Calu3 (cell line): ENCODE data around the gene USP37. TPM values are rescaled to one million over a fixed set of nuclear protein-coding genes. Genes with fewer than 3 reads are reported as not detected.

ENCODE experiments used
- BruUV-seq: library from RNA; stranded (reverse); fragments of 400-500 nt; replicated peaks from 2 replicates; lab custom pipeline; 2021; lab: Mats Ljungman, UMichigan
- CTCF ChIA-PET: fragments of 300-600 bp; sonication (Branson Sonifier 250); formaldehyde crosslinking; loops from one replicate; lab custom pipeline; 2022; ENCODE audit warnings: antibody characterized with exemption; lab: Charles Lee
- DNase-seq: peaks from one replicate; pipeline ENCODE4 v3.0.0; 2022
- H3K27ac Mint-ChIP-seq: one replicate; pipeline ENCODE4 v1.8.0; 2022; ENCODE audit warnings: mixed read lengths; ENCODE audit not compliant: unreplicated experiment
- H3K27me3 Mint-ChIP-seq: one replicate; pipeline ENCODE4 v1.8.0; 2022; ENCODE audit warnings: mixed read lengths; ENCODE audit not compliant: unreplicated experiment
- H3K36me3 Mint-ChIP-seq: one replicate; pipeline ENCODE4 v1.8.0; 2022; ENCODE audit warnings: mild to moderate bottlenecking, moderate library complexity, mixed read lengths; ENCODE audit not compliant: insufficient read depth, unreplicated experiment
- H3K4me1 Mint-ChIP-seq: one replicate; pipeline ENCODE4 v1.8.0; 2022; ENCODE audit warnings: mild to moderate bottlenecking, low read depth, mixed read lengths; ENCODE audit not compliant: unreplicated experiment
- H3K4me3 Mint-ChIP-seq: one replicate; pipeline ENCODE4 v1.8.0; 2022; ENCODE audit warnings: mild to moderate bottlenecking, low read depth, moderate library complexity, mixed read lengths; ENCODE audit not compliant: unreplicated experiment
- H3K9me3 Mint-ChIP-seq: one replicate; pipeline ENCODE4 v1.8.0; 2022; ENCODE audit warnings: low read depth, mixed read lengths; ENCODE audit not compliant: unreplicated experiment
- intact Hi-C: fragments of 100-400 bp; cut with micrococcal nuclease; formaldehyde crosslinking; loops from one replicate; pipeline ENCODE4 v1.10.0; 2022; ENCODE audit not compliant: unreplicated experiment
- total RNA-seq: library from RNA; stranded (reverse); gene quantifications from 2 replicates; pipeline ENCODE4 v1.2.3, GENCODE V29; 2022
- TF ChIP-seq, protein P1 (sequence below): fragments of 200-600 bp; IDR thresholded peaks from one replicate; pipeline ENCODE4 v1.8.0; 2022; ENCODE audit warnings: antibody characterized with exemption; ENCODE audit not compliant: unreplicated experiment

Gene USP37
- total RNA-seq, 1 experiment from 2014 or later = 27.5 TPM

DNA sequence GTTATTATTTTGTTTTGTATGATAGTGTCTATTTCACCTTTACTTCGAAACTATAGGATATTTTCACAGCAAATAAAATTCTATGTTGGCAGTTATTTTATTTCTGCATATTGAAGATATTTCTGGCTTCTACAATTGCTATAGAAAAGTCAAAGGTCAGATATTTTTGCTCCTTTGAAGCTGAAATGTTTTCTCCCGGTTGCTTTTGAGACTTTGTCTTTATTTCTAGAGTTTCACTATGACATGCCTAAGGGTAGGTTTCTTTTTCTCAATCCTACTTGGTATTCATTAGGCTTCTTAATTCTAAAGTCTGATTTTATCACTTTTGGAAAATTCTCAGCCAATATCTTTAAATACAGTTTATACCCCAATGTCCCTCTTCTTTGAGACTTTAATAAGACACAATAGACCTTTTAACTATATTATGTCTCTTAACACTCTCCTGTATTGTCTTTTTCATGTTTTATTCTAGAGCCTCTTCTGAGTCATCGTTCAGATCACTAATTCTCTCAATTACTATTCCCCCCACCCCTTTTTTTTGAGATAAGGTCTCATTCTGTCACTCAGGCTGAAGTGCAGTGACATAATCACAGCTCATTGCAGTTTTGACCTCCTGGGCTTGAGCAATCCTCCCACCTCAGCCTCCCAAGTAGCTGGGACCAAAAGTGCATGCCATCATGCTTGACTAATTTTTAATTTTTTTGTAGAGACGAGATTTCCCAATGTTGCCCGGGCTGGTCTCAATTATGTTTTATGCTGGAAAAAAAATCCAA is 50.5 kb downstream of the USP37 start:
- Mint-ChIP-seq H3K4me3 (no peak overlapping the region), H3K4me1 (no peaks in the 10 kb centered on the region), H3K27me3 (no peaks in the 10 kb centered on the region), H3K9me3 (no peaks in the 10 kb centered on the region), H3K27ac (no peak overlapping the region), H3K36me3 (peaks cover 5% of the 10 kb centered on the region)
- TF ChIP-seq, protein P1, sequence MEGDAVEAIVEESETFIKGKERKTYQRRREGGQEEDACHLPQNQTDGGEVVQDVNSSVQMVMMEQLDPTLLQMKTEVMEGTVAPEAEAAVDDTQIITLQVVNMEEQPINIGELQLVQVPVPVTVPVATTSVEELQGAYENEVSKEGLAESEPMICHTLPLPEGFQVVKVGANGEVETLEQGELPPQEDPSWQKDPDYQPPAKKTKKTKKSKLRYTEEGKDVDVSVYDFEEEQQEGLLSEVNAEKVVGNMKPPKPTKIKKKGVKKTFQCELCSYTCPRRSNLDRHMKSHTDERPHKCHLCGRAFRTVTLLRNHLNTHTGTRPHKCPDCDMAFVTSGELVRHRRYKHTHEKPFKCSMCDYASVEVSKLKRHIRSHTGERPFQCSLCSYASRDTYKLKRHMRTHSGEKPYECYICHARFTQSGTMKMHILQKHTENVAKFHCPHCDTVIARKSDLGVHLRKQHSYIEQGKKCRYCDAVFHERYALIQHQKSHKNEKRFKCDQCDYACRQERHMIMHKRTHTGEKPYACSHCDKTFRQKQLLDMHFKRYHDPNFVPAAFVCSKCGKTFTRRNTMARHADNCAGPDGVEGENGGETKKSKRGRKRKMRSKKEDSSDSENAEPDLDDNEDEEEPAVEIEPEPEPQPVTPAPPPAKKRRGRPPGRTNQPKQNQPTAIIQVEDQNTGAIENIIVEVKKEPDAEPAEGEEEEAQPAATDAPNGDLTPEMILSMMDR = no peak
- intact Hi-C loops = no loop called here
- no peak for DNase-seq
- CTCF ChIA-PET = no interaction called here
- no TSS peak for BruUV-seq

DNA sequence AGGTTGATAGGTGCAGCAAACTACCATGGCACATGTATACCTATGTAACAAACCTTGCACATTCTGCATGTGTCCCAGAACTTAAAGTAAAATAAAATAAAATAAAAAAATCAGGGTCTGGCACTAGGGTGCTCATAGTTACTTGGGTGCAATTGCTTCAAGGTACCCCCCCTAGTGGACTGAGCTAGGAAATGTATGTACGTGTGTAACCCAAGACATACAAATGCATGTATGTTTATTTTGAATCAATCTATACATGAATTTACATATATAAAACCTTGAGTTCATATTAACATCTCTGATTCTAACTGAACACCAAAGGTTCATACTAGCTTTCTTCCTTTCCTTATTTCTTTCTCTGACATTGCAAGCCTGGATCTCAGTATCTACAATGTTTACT is 51.5 kb downstream of the USP37 start:
- DNase-seq = no peak
- CTCF ChIA-PET = interaction anchor here (0.6 kb wide), 1 partner anchor 219 kb away, joined by 5 read pairs; no protein-coding TSS in a partner anchor
- Mint-ChIP-seq H3K27me3 (no peaks in the 10 kb centered on the region), H3K4me3 (no peak overlapping the region), H3K9me3 (no peaks in the 10 kb centered on the region), H3K4me1 (no peaks in the 10 kb centered on the region), H3K36me3 (peaks cover 5% of the 10 kb centered on the region), H3K27ac (no peak overlapping the region)
- intact Hi-C loops = no loop called here
- no TSS peak for BruUV-seq
- TF ChIP-seq, protein P1 = peak; percentile 22

DNA sequence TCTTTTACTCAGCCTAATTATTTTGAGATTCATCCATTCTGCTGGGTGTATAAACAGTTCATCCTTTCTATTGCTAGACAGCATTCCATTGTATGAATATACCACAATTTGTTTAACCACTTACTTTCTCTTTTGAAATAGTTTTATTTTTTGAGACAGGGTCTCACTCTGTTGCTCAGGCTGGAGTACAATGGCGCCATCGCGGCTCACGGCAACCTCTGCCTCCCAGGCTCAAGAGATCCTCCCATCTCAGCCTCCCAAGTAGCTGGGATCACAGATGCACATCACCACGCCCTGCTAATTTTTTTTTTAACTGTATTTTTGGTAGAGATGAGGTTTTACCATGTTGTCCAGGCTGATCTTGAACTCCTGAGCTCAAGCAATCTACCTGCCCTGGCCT is 54.5 kb downstream of the USP37 start:
- H3K4me3 Mint-ChIP-seq = no peak overlapping the region
- H3K4me1 Mint-ChIP-seq = no peaks in the 10 kb centered on the region
- no peaks in the 10 kb centered on the region for H3K36me3 Mint-ChIP-seq
- H3K27me3 Mint-ChIP-seq = no peaks in the 10 kb centered on the region
- BruUV-seq = no TSS peak
- no peaks in the 10 kb centered on the region for H3K9me3 Mint-ChIP-seq
- intact Hi-C loops = no loop called here
- no peak for DNase-seq
- H3K27ac Mint-ChIP-seq = no peak overlapping the region
- CTCF ChIA-PET = no interaction called here
- TF ChIP-seq, protein P1 = no peak

DNA sequence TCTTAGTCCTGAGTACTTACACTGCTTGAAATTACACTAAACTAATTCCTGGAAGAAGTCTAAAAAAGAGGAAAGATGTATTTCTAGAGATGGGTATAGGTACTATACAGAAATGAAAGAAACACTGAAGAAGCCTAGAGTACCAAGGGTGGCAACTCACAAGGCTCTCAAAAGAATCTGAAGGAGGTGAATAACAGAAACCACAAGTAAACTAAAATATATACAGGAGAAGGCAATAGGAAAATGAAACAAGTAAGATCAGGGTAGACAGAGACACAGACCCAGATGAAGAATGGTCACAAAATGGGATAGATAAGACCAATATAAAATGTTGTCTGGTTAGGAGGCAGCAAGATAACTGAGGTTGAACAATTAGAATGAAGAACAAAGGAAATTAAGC is 59.9 kb downstream of the USP37 start:
- Mint-ChIP-seq H3K36me3 (no peaks in the 10 kb centered on the region), H3K27ac (no peak overlapping the region), H3K4me3 (no peak overlapping the region), H3K9me3 (no peaks in the 10 kb centered on the region), H3K4me1 (no peaks in the 10 kb centered on the region), H3K27me3 (no peaks in the 10 kb centered on the region)
- BruUV-seq = no TSS peak
- intact Hi-C loops = no loop called here
- no peak for DNase-seq
- CTCF ChIA-PET = no interaction called here
- TF ChIP-seq, protein P1 = no peak
